K562 (cell line): ENCODE data around the gene ERBB4. TPM values are rescaled to one million over a fixed set of nuclear protein-coding genes. Genes with fewer than 3 reads are reported as not detected.

Experiments used
- ATAC-seq: fragments of 200-7000 bp; cut with Tn5 transposase; 3 replicates; pipeline ENCODE4 v1.9.1; 2020; ENCODE audit warnings: moderate library complexity
- BruUV-seq: library from RNA; stranded (reverse); fragments of 400-500 nt; replicated peaks from 2 replicates; lab custom pipeline; 2021; lab: Mats Ljungman, UMichigan
- CTCF ChIA-PET: fragments of 300-600 bp; formaldehyde crosslinking; extraction: SDS; loops from one replicate; lab custom pipeline; 2021; ENCODE audit warnings: low intra/inter-chr PET ratio; lab: Yijun Ruan, JAX
- POLR2A ChIA-PET: fragments of 300-600, 350-650 bp; sonication (Branson Sonifier 250); formaldehyde crosslinking; extraction: SDS; loops from one replicate; lab custom pipeline; 2021; ENCODE audit warnings: antibody characterized with exemption, inconsistent platforms; lab: Yijun Ruan, JAX
- DNase-seq, 4 experiments: peaks; one replicate each; pipeline versions ENCODE4 v3.0.0 to v3.0.0-alpha.2; 2011 to 2018; ENCODE audit warnings: low spot score in 3 of 4, mixed read lengths in 3 of 4; ENCODE audit errors: extremely low read depth in 1 of 4
- FAIRE-seq: peaks from 2 replicates; lab custom pipeline; 2011; peaks lifted over from hg19 to GRCh38; lab: Jason Lieb, UNC
- H2AFZ ChIP-seq: 2 replicates; pipeline ENCODE4 v1.6.0; 2011; ENCODE audit warnings: low read depth, low read length, control low read depth, inconsistent platforms
- H3K27ac ChIP-seq: fragments of 200-600 bp; 3 replicates; pipeline ENCODE4 v1.8.0; 2011; ENCODE audit warnings: low read depth, mild to moderate bottlenecking, control low read depth, inconsistent platforms, low read length, moderate library complexity, mixed read lengths; ENCODE audit errors: extremely low read depth
- H3K27me3 ChIP-seq, 2 experiments: fragments of 300-600 bp in 1 of 2; 2 replicates in 1 of 2; 3 replicates in 1 of 2; pipeline versions ENCODE4 v1.6.0 to v1.8.0; 2011; ENCODE audit warnings: inconsistent platforms in 2 of 2, low read length in 2 of 2, mild to moderate bottlenecking in 1 of 2, mixed read lengths in 1 of 2, moderate library complexity in 1 of 2; ENCODE audit not compliant: control insufficient read depth in 2 of 2, insufficient read depth in 2 of 2
- H3K36me3 ChIP-seq: fragments of 300-600 bp; 3 replicates; pipeline ENCODE4 v1.8.0; 2011; ENCODE audit warnings: mild to moderate bottlenecking, low read length, inconsistent platforms; ENCODE audit not compliant: control insufficient read depth, insufficient read depth
- H3K4me1 ChIP-seq, 2 experiments: fragments of 200-600 bp in 1 of 2; replicated peaks in 1 of 2; 2 replicates in 1 of 2; 3 replicates in 1 of 2; pipeline versions ENCODE4 v1.5.1 to v1.8.0; 2011; ENCODE audit warnings: inconsistent platforms in 2 of 2, low read length in 2 of 2, mild to moderate bottlenecking in 1 of 2, mixed read lengths in 1 of 2, moderate library complexity in 1 of 2; ENCODE audit not compliant: control insufficient read depth in 2 of 2, insufficient read depth in 2 of 2
- H3K4me2 ChIP-seq: 2 replicates; pipeline ENCODE4 v1.6.1; 2011; ENCODE audit warnings: low read length, control low read depth, inconsistent platforms, mixed read lengths; ENCODE audit not compliant: insufficient read depth
- H3K4me3 ChIP-seq: fragments of 200-600 bp; sonication (generic), shearing (Covaris generic); 2 replicates; pipeline ENCODE4 v1.5.1; 2016; ENCODE audit warnings: control low read depth, inconsistent platforms
- H3K79me2 ChIP-seq: fragments of 200-600 bp; 3 replicates; pipeline ENCODE4 v1.8.0; 2011; ENCODE audit warnings: low read length, inconsistent platforms; ENCODE audit not compliant: control insufficient read depth, insufficient read depth
- H3K9ac ChIP-seq, 2 experiments: 2 replicates each; pipeline versions ENCODE4 v1.6.0 to v1.6.1; 2011; ENCODE audit warnings: low read depth in 2 of 2, low read length in 2 of 2, control low read depth in 1 of 2, inconsistent platforms in 1 of 2, mild to moderate bottlenecking in 1 of 2, mixed read lengths in 1 of 2; ENCODE audit not compliant: insufficient read depth in 1 of 2
- H3K9me1 ChIP-seq: one replicate; pipeline ENCODE4 v1.6.0; 2011; ENCODE audit warnings: inconsistent platforms, mild to moderate bottlenecking, low read length, moderate library complexity; ENCODE audit not compliant: control insufficient read depth, insufficient read depth
- H3K9me3 ChIP-seq: replicated peaks from 2 replicates; pipeline ENCODE4 v1.5.1; 2011; ENCODE audit warnings: low read depth, low read length, inconsistent platforms; ENCODE audit not compliant: control insufficient read depth, insufficient read depth
- H4K20me1 ChIP-seq: replicated peaks from 2 replicates; pipeline ENCODE4 v1.6.1; 2011; ENCODE audit warnings: low read length, inconsistent platforms, mixed read lengths; ENCODE audit not compliant: control insufficient read depth, insufficient read depth
- BRD9 ChIP-seq: fragments of 450-650 bp; IDR thresholded peaks from 2 replicates; pipeline ENCODE4 v1.6.1; 2018; ENCODE audit warnings: low read depth; ENCODE audit not compliant: partially characterized antibody
- CBFA2T2 ChIP-seq: fragments of 450-650 bp; conservative IDR thresholded peaks from 2 replicates; pipeline ENCODE4 v1.6.1; 2017; ENCODE audit warnings: mild to moderate bottlenecking
- ELF1 ChIP-seq: fragments of 200-800 bp; sonication (Bioruptor generic); IDR thresholded peaks from 2 replicates; pipeline ENCODE4 v1.6.1; 2016; ENCODE audit warnings: missing genetic modification characterization, missing compliant biosample characterization
- FOXP4 ChIP-seq: sonication (generic); formaldehyde crosslinking; IDR thresholded peaks from 2 replicates; pipeline ENCODE4 v1.8.0; 2022; ENCODE audit warnings: mild to moderate bottlenecking, missing genetic modification reagents, borderline replicate concordance
- HMGN3 ChIP-seq: IDR thresholded peaks from 2 replicates; pipeline ENCODE4 v1.6.1; 2011; ENCODE audit warnings: borderline replicate concordance, low read depth, mild to moderate bottlenecking, mixed read lengths, low read length; ENCODE audit not compliant: insufficient read length; ENCODE audit errors: extremely low read depth
- JUN ChIP-seq, 2 experiments: sonication (generic) in 1 of 2; formaldehyde crosslinking in 1 of 2; IDR thresholded peaks; 2 replicates each; pipeline versions ENCODE4 v1.6.1 to v1.8.0; 2012 to 2022; ENCODE audit warnings: borderline replicate concordance in 2 of 2, mild to moderate bottlenecking in 2 of 2, improper control_type of control experiment in 1 of 2, low read depth in 1 of 2, low read length in 1 of 2, missing genetic modification reagents in 1 of 2
- MTA3 ChIP-seq: fragments of 450-650 bp; formaldehyde crosslinking; IDR thresholded peaks from 2 replicates; pipeline ENCODE4 v1.6.1; 2017; ENCODE audit warnings: mild to moderate bottlenecking, borderline replicate concordance
- NCOA1 ChIP-seq: fragments of 450-650 bp; IDR thresholded peaks from 2 replicates; pipeline ENCODE4 v1.6.1; 2016; ENCODE audit warnings: low read depth
- PTTG1 ChIP-seq: fragments of 450-650 bp; IDR thresholded peaks from 2 replicates; pipeline ENCODE4 v1.6.1; 2016; ENCODE audit warnings: low read depth, mild to moderate bottlenecking, missing genetic modification characterization, missing compliant biosample characterization
- ZBTB34 ChIP-seq: fragments of 250-450 bp; sonication (Bioruptor Pico); IDR thresholded peaks from 2 replicates; pipeline ENCODE4 v1.8.0; 2021; ENCODE audit warnings: mild to moderate bottlenecking, moderate library complexity
- ZC3H11A ChIP-seq: IDR thresholded peaks from 2 replicates; pipeline ENCODE4 v1.6.1; 2012; ENCODE audit warnings: low read depth, low read length, improper control_type of control experiment
- ZNF589 ChIP-seq: fragments of 200-800 bp; sonication (Bioruptor generic); IDR thresholded peaks from 2 replicates; pipeline ENCODE4 v1.6.1; 2016; ENCODE audit warnings: low read depth, missing genetic modification characterization, missing compliant biosample characterization
- WGBS: fragments of 100-300 bp; shearing (Covaris generic); methylation state at CpG from one replicate; pipeline ENCODE4 v1.1.6; 2016; ENCODE audit warnings: low coverage, mixed read lengths; ENCODE audit not compliant: insufficient coverage; ENCODE audit errors: missing lambda C conversion rate; 5-methylcytosine and 5-hydroxymethylcytosine counted together
- in situ Hi-C: fragments of 300-500 bp; cut with MboI; formaldehyde crosslinking; loops from 4 replicates; pipeline ENCODE4 v1.15.0; 2018; ENCODE audit warnings: inconsistent platforms, mixed read lengths
- intact Hi-C: fragments of 100-400 bp; cut with micrococcal nuclease; formaldehyde crosslinking; loops from 2 replicates; pipeline ENCODE4 v1.14.2; 2022
- polyA plus RNA-seq, 8 experiments: library from polyadenylated mRNA; depleted of rRNA in 4 of 8; stranded (reverse) in 5 of 8; unstranded in 3 of 8; fragments of >200 nt; fragmentation: Nextera tagmentation in 2 of 8; fragmentation: Illumina TruSeq in 1 of 8; extraction: Ambion mirVana in 2 of 8; extraction: Trizol in 1 of 8; gene quantifications; 2 replicates each; pipeline versions ENCODE4 v1.2.1 to v1.2.3, GENCODE V29; 2011 to 2014; ENCODE audit warnings: inconsistent platforms in 1 of 8, missing spikeins in 1 of 8
- total RNA-seq, 7 experiments: library from RNA; depleted of rRNA in 6 of 7; stranded (reverse); fragments of >200 nt in 6 of 7; fragmentation: Illumina TruSeq in 2 of 7; extraction: Trizol in 2 of 7; gene quantifications; 2 replicates each; pipeline versions ENCODE4 v1.2.1 to v1.2.3, GENCODE V29; 2011 to 2021; ENCODE audit warnings: low replicate concordance in 1 of 7

The ERBB4 gene
- total and polyA plus RNA-seq, 9 of the 15 experiments (the other 6 are each of a cell fraction or from before 2014, with no cell fraction given), result not detected

GRCh38 chr2:212142631-212143030 is 396.0 kb downstream of the ERBB4 start:
- DNase-seq (no peak), ATAC-seq (no peak), FAIRE-seq (no peak)
- no peak overlapping the region for H3K4me2 ChIP-seq
- no peaks in the 10 kb centered on the region for H3K9me1 ChIP-seq
- H3K4me3 ChIP-seq, result no peak overlapping the region
- no peak overlapping the region for H2AFZ ChIP-seq
- intact Hi-C loops, result no loop called here
- H3K9me3 ChIP-seq, result no peaks in the 10 kb centered on the region
- H3K27ac ChIP-seq, result no peak overlapping the region
- POLR2A ChIA-PET, result no interaction called here
- H3K27me3 ChIP-seq, result no peaks in the 10 kb centered on the region
- TF ChIP-seq ELF1 (tag) (no peak), MTA3 (no peak), NCOA1 (no peak), ZC3H11A (no peak), ZNF589 (CRISPR knock-in tag) (no peak)
- CTCF ChIA-PET, result no interaction called here
- no peaks in the 10 kb centered on the region for H3K4me1 ChIP-seq
- BruUV-seq, result no TSS peak
- in situ Hi-C loops, result no loop called here
- H4K20me1 ChIP-seq, result no peaks in the 10 kb centered on the region
- 0% methylated on average over 2 of the region's 2 CpGs for WGBS
- H3K9ac ChIP-seq, result no peak overlapping the region
- no peaks in the 10 kb centered on the region for H3K36me3 ChIP-seq
- no peaks in the 10 kb centered on the region for H3K79me2 ChIP-seq

- DNase-seq (no peak), FAIRE-seq (no peak), ATAC-seq (no peak)
- Histone ChIP-seq H3K4me1 (no peaks in the 10 kb centered on the region), H3K9me1 (no peaks in the 10 kb centered on the region), H3K9me3 (no peaks in the 10 kb centered on the region), H2AFZ (no peak overlapping the region), H3K79me2 (no peaks in the 10 kb centered on the region), H3K27me3 (no peaks in the 10 kb centered on the region), H3K36me3 (no peaks in the 10 kb centered on the region), H3K4me3 (no peak overlapping the region), H3K9ac (no peak overlapping the region), H3K4me2 (no peak overlapping the region), H4K20me1 (no peaks in the 10 kb centered on the region), H3K27ac (no peak overlapping the region)
- intact Hi-C loops, result no loop called here
- 0% methylated on average over 1 of the region's 1 CpG for WGBS
- no TSS peak for BruUV-seq
- POLR2A ChIA-PET, result no interaction called here
- CTCF ChIA-PET, result no interaction called here
- in situ Hi-C loops, result no loop called here
- TF ChIP-seq CBFA2T2 (no peak), ZBTB34 (CRISPR knock-in tag) (no peak), PTTG1 (tag) (no peak), HMGN3 (no peak), JUN (IDR thresholded peaks at IDR 0.05; ENCODE audit: borderline replicate concordance, low read depth, low read length) (no peak), JUN (CRISPR knock-in tag; IDR thresholded peaks at IDR 0.05; ENCODE audit: borderline replicate concordance) (no peak), FOXP4 (CRISPR knock-in tag) (no peak), BRD9 (no peak)
Observed at GRCh38 chr2:212141499-212141898, 397.1 kb downstream of the ERBB4 start.
